GM21447 (cell line): ENCODE data around the gene OTUD6A.
"Not testable (repeated sequence)": the region's sequence is repeated elsewhere in the genome, so short reads cannot be mapped to it uniquely, and the experiment has no call there.

ENCODE experiments used
- ATAC-seq: cut with Tn5 transposase; IDR thresholded peaks from one replicate; pipeline ENCODE4 v1.9.1; 2021; ENCODE audit not compliant: unreplicated experiment

The OTUD6A gene

GRCh38 chrX:70046978-70047377 is 15.3 kb upstream of the OTUD6A start:
- no peak for ATAC-seq

- ATAC-seq, result no peak
Measured at GRCh38 chrX:70049406-70049805, 12.9 kb upstream of the OTUD6A start.

- no peak for ATAC-seq
Measured at GRCh38 chrX:70049925-70050324, 12.3 kb upstream of the OTUD6A start, which contains the start of gene AWAT2. Gene AWAT2, minus strand, starts transcription at chrX:70049938. Its CDS starts 6 bp downstream, at chrX:70049932.

- ATAC-seq, result no peak
Measured at GRCh38 chrX:70052895-70053615, 9.2 kb upstream of the OTUD6A start.

- no peak for ATAC-seq
Measured at GRCh38 chrX:70054391-70054790, 7.9 kb upstream of the OTUD6A start.

GRCh38 chrX:70062961-70063550 is 799 bp downstream of the OTUD6A start:
- no peak for ATAC-seq

DNA sequence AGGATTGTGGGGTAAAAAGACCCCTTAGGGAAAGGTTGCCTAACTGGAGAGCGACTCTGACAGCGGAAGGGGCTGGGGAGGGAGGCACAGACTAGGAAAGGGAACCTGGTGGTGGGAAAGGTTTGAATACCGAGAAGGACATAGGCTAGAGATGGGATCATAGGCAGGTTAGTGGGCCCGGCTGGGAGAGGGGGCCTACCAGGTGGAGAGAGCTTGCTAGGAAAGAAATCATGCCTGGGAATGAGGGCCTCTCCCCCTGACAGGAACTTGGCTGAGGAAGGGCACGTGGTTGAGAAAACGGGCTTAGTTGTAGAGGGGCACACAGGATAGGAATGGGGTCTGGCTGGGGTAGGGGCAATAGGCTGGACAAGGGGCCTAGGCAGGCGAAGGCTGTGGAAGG is 4.4 kb downstream of the OTUD6A start:
- ATAC-seq, result no peak

DNA sequence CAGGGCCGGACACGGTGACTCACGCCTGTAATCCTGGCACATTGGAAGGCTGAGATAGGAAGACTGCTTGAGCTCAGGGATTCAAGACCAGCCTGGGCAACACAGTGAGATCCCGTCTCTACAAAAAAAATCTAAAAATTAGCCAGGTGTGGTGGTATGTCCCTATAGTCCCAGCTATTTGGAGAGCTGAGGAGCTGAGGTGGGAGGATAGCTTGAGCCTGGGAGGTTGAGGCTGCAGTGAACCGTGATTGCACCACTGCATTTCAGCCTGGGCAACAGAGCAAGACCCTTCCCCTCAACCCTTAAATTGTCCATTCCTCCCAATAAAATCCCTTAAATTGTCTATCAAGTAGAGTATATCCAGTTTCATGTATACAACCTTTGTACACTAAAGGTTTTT is 17.0 kb downstream of the OTUD6A start:
- ATAC-seq, result no peak

DNA sequence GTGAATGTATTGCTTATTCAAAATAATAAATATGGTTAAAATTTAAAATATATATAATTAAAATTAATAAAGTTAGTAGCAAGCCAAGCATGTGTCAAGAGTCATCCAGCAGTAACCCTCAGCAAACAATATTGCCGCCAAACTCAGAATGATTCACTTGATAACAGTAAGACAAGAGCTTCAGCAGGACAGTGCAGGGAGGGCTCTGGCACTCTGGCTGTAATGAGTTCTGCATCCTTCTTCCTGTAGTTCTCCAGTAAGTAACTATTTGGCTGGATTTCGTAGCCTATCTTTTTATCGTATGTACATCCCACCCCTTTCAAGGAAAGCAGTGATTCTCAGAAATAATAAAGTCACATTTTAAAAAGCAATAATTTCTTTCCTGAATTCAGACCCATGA is 17.6 kb downstream of the OTUD6A start:
- no peak for ATAC-seq

GRCh38 chrX:70082723-70083122 is 20.5 kb downstream of the OTUD6A start:
- ATAC-seq, result no peak

DNA sequence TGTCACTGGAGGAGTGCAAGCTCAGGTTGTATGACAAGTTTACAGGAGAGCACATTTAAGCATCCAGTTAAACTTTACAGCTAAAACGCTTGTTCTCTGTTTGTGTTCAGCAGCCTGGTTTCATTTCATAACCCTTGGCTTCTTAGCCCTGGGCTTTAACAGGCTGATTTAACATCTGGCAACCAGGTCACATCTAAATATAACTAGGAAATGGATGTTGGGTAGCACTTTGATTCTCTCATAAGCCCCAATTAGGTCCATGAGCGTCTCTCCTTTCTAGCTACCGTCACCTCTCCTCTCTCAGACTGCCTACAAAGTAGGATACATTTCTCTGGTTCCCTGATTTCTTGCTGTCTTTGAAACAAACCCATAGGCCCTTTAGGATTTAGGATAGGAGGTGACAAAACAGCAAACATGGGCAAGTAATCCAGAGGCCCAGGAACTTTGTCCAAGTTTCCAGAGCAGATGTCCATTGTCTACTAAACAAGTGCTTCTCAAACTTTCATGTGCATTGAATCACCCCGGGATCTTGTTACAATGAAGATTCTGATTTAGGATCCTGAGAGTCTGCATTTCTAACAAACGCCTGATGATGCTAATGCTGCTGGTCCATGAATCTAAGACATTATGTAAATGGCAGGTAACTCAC is 22.5 kb downstream of the OTUD6A start:
- ATAC-seq, result no peak

GRCh38 chrX:70087857-70088630 is 25.8 kb downstream of the OTUD6A start:
- no peak for ATAC-seq

GRCh38 chrX:70088751-70089150 is 26.5 kb downstream of the OTUD6A start:
- no peak for ATAC-seq

GRCh38 chrX:70089604-70090297 is 27.5 kb downstream of the OTUD6A start:
- no peak for ATAC-seq

GRCh38 chrX:70092247-70092646 is 30.0 kb downstream of the OTUD6A start:
- ATAC-seq, result no peak

DNA sequence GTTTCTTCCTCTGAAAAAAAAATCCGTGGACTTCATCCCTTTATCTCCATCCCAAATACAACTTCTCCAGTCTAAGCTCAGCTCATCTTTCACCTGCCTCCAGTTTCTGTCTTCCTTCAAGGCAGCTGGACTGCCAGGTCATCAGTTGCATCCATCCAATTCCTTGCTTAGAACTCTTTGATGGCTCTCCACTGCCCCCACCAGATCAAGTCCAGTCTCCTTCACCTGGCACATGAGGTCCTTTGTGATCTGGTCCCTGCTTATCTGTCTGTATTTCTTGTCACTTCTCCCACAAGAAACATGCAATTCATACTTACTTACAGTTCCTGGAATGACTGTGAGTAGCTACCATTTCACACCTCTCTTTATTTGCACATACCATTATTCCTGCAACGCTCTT is 33.8 kb downstream of the OTUD6A start:
- ATAC-seq, result no peak

DNA sequence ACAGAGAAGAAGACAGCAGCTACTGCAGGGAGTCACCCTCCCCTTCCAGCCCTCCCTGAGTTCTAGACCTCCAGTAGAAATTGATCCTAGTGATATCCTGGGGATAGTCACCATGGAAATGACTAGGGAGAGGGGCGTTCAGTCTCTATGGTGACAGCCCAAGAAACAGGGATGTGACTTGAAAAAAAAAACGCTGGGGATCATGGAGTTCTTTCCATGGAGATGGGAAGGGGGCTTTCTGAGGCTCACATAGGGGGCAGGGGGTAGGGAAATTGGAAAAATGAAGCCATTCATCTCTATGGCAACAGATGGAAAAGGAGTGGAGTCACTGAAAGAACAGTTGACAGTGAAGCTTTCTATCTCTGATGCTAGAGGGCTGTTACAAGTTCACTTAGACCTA is 43.0 kb downstream of the OTUD6A start:
- ATAC-seq, result no peak

GRCh38 chrX:70111436-70112026 is 49.3 kb downstream of the OTUD6A start:
- ATAC-seq, result not testable (repeated sequence)
